ENCODE measurements around the gene BRWD1.
A peak's percentile ranks its signal among the peaks of the same experiment; 100 is the strongest.

The BRWD1 gene

DNA sequence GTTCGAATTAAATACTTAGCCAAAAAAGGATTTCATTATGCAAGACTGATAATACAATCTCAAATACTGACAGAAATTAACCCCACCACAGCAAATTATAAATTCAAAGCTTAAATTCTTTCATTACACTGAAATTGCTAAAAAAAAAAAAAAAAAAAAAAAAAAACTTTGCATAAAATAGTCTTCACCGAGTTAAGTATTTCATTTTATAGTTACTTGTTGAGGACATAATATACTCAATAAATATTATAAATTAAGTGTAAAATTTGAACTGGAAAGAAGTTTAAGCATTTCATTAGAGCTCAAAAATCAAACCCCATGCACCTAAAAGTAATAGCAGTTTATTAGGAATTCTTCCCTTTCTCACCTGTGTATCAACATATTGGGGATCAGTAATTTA, 128.3 kb downstream of the BRWD1 start:
- Histone ChIP-seq H2AK5ac (ENCODE audit: low read depth, low read length) (no peak overlapping the region), H3K4me2 (ENCODE audit: insufficient read depth, low read length, poor library complexity, severe bottlenecking) (no peak overlapping the region), H2BK12ac (ENCODE audit: low read length) (no peak overlapping the region), H4K8ac (ENCODE audit: low read depth, low read length) (no peak overlapping the region), H3K27me3 (ENCODE audit: control insufficient read depth in 3 of 3, insufficient read depth in 3 of 3, low read depth in 1 of 3, low read length in 3 of 3) (no peaks in the 10 kb centered on the region), H3K18ac (ENCODE audit: low read length) (no peak overlapping the region), H3K36me3 (replicated peaks in 1 of 2; ENCODE audit: control insufficient read depth in 2 of 2, insufficient read depth in 2 of 2, low read length in 2 of 2) (peaks cover 0 to 13% of the 10 kb centered on the region in 2 donors), H3K27ac (replicated peaks; ENCODE audit: low read length) (no peak overlapping the region), H3K9ac (ENCODE audit: low read depth, low read length, poor library complexity) (no peak overlapping the region), H3K4ac (ENCODE audit: low read length) (no peak overlapping the region), H2BK120ac (ENCODE audit: low read depth, low read length) (no peak overlapping the region), H2BK5ac (ENCODE audit: low read length) (no peak overlapping the region), H3K23ac (ENCODE audit: low read depth, low read length, poor library complexity) (no peak overlapping the region), H4K91ac (ENCODE audit: low read depth, low read length, poor library complexity) (no peak overlapping the region), H3K4me3 (ENCODE audit: low read length in 2 of 2) (no peak overlapping the region), H3K4me1 (ENCODE audit: control insufficient read depth in 2 of 2, insufficient read depth in 1 of 2, low read depth in 1 of 2, low read length in 2 of 2) (peaks cover 1 to 14% of the 10 kb centered on the region in 2 donors), H3K14ac (ENCODE audit: low read length) (no peak overlapping the region), H2AFZ (ENCODE audit: low read length) (no peak overlapping the region), H3K79me1 (ENCODE audit: low read depth, low read length) (peaks cover 6% of the 10 kb centered on the region), H2BK15ac (ENCODE audit: low read length) (no peak overlapping the region), H3K9me3 (replicated peaks in 1 of 2; ENCODE audit: control insufficient read depth in 2 of 2, insufficient read depth in 1 of 2, low read depth in 1 of 2, low read length in 2 of 2) (no peaks in the 10 kb centered on the region)
- no CpG with 5 or more reads among the region's 2 CpGs for WGBS, 2 donors (ENCODE audit: extremely low coverage in 2 of 2, insufficient read length in 2 of 2, insufficient replicate concordance in 1 of 2)
- DNase-seq (ENCODE audit: low spot score): no peak

DNA sequence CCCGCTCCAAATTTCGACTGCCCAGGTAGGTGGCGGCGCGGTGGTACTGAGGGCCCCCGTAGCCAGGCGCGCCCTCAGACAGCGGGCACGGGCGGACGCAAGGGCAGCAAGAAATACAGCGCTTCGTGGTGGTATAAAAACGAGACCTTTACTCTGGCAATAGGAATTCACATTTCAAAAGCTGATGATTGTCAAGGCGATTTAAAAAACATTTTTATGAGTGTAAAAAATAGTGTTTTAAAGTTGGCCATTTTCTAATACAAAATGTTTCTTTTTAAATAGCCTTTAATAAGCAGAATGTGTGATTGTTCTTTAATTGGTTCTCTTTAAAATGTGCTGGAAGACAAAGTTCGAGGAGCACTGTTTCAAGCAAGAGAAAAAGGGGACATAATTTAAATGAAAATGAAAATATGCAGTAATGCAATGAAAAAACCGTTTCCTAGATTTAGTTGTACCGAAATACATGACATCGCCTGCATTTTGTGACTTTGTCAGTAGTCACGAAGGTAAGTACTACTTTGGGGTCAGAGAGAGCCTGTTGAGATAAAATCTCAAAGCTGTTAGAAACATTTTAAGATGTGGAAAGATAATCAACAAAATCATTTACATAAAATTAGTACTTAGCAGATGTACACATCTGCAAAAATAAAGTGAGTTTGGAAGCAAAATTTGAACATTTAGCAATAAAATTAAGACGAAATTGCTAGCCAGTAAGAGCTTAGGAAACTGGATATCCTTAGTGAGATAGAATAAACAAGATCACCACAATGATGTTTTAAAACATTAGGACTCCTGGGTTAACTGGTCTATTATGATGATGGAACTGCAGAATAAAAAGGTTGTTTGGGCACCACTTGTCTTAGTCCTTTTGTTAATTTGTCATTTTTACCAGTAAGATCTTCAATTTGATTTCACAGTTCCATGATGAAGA, 129.1 kb downstream of the BRWD1 start:
- H3K27ac ChIP-seq (replicated peaks; ENCODE audit: low read length): peak overlapping the region; percentile 85
- no peaks in the 10 kb centered on the region for H3K9me3 ChIP-seq (replicated peaks in 1 of 2; ENCODE audit: control insufficient read depth in 2 of 2, insufficient read depth in 1 of 2, low read depth in 1 of 2, low read length in 2 of 2)
- no CpG with 5 or more reads among the region's 22 CpGs for WGBS, 2 donors (ENCODE audit: extremely low coverage in 2 of 2, insufficient read length in 2 of 2, insufficient replicate concordance in 1 of 2)

DNA sequence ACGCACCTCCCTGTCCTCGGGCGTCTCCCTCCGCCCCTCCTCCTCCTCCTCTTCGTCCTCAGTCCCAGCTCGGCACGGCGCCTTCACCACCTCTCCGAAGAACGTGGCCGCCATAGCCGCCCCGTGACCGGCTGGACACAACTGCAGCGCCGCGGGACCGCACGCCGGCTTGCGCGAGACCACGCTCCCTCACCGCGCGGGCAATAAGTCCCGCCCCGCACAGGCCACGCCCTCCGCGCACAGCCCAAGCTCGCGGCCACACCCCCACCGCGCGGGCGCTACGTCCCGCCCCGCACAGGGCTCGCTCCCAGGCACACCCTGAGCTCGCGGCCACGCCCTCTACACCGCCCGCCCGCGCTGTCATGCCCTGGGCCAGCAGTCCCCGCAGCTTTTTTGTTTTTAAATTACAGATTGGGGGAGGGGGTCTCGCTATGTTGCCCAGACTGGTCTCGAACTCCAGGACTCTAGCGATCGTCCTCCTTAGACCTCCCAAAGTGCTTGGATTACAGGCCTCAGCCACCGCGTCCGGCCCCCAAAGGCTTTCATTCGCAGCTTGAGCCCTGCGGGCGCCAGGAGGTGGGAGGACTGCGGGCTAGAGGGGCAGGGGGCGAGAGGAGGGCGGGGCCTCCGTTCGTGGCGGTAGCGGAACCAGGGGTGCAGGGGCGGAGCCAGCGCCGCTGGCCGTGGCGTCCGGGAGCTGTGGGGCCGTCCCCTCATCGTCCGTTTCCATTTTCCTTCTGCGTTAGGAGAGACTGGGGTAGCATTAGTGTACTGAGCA, 130.0 kb downstream of the BRWD1 start, which contains the start of gene PSMG1:
Gene PSMG1 (minus strand): TSS at position 180 of the 778 bp plus-strand sequence. CDS start 66 bp downstream, at position 114.
- H3K27ac ChIP-seq (replicated peaks; ENCODE audit: low read length): peak within 1 kb of the TSS; percentile 85
- peak within 1 kb of the TSS; percentile 65 for H2BK12ac ChIP-seq (ENCODE audit: low read length)
- WGBS, 2 donors (ENCODE audit: extremely low coverage in 2 of 2, insufficient read length in 2 of 2, insufficient replicate concordance in 1 of 2): no CpG with 5 or more reads among the region's 76 CpGs
- H2AFZ ChIP-seq (ENCODE audit: low read length): peak within 1 kb of the TSS; percentile 97
- peak within 1 kb of the TSS; percentile 98 for H4K8ac ChIP-seq (ENCODE audit: low read depth, low read length)
- H3K27me3 ChIP-seq (ENCODE audit: control insufficient read depth in 3 of 3, insufficient read depth in 3 of 3, low read depth in 1 of 3, low read length in 3 of 3): no peaks in the 10 kb centered on the region
- peak within 1 kb of the TSS; percentile 88 for H2BK5ac ChIP-seq (ENCODE audit: low read length)
- no peak within 1 kb of the TSS for H3K4ac ChIP-seq (ENCODE audit: low read length)
- H3K18ac ChIP-seq (ENCODE audit: low read length): peak within 1 kb of the TSS; percentile 100
- H3K4me3 ChIP-seq (ENCODE audit: low read length in 2 of 2): peak within 1 kb of the TSS; percentile 92 to 98
- H3K23ac ChIP-seq (ENCODE audit: low read depth, low read length, poor library complexity): peak within 1 kb of the TSS; percentile 100
- H3K9me3 ChIP-seq (replicated peaks in 1 of 2; ENCODE audit: control insufficient read depth in 2 of 2, insufficient read depth in 1 of 2, low read depth in 1 of 2, low read length in 2 of 2): peaks cover 0 to 5% of the 10 kb centered on the region in 2 donors
- peak within 1 kb of the TSS; percentile 82 for H2BK120ac ChIP-seq (ENCODE audit: low read depth, low read length)
- peak within 1 kb of the TSS; percentile 69 for H2AK5ac ChIP-seq (ENCODE audit: low read depth, low read length)
- H3K4me2 ChIP-seq (ENCODE audit: insufficient read depth, low read length, poor library complexity, severe bottlenecking): peak within 1 kb of the TSS; percentile 78
- peaks cover 1 to 14% of the 10 kb centered on the region in 2 donors for H3K4me1 ChIP-seq (ENCODE audit: control insufficient read depth in 2 of 2, insufficient read depth in 1 of 2, low read depth in 1 of 2, low read length in 2 of 2)
- H3K9ac ChIP-seq (ENCODE audit: low read depth, low read length, poor library complexity): peak within 1 kb of the TSS; percentile 100
- H3K36me3 ChIP-seq (replicated peaks in 1 of 2; ENCODE audit: control insufficient read depth in 2 of 2, insufficient read depth in 2 of 2, low read length in 2 of 2): peaks cover 4 to 27% of the 10 kb centered on the region in 2 donors
- peak; percentile 92 for DNase-seq (ENCODE audit: low spot score)
- H2BK15ac ChIP-seq (ENCODE audit: low read length): peak within 1 kb of the TSS; percentile 50
- H3K14ac ChIP-seq (ENCODE audit: low read length): peak within 1 kb of the TSS; percentile 100
- H3K79me1 ChIP-seq (ENCODE audit: low read depth, low read length): peaks cover 6% of the 10 kb centered on the region
- H4K91ac ChIP-seq (ENCODE audit: low read depth, low read length, poor library complexity): peak within 1 kb of the TSS; percentile 94

More for the DNA sequence above, 129.1 kb downstream of the BRWD1 start:
- no peak overlapping the region for H3K4ac ChIP-seq (ENCODE audit: low read length)
- H3K4me1 ChIP-seq (ENCODE audit: control insufficient read depth in 2 of 2, insufficient read depth in 1 of 2, low read depth in 1 of 2, low read length in 2 of 2): peaks cover 1 to 14% of the 10 kb centered on the region in 2 donors
- H2BK120ac ChIP-seq (ENCODE audit: low read depth, low read length): no peak overlapping the region
- H3K79me1 ChIP-seq (ENCODE audit: low read depth, low read length): peaks cover 6% of the 10 kb centered on the region
- no peak overlapping the region for H2AK5ac ChIP-seq (ENCODE audit: low read depth, low read length)
- H4K91ac ChIP-seq (ENCODE audit: low read depth, low read length, poor library complexity): no peak overlapping the region
- peak overlapping the region; percentile 88 for H2BK5ac ChIP-seq (ENCODE audit: low read length)
- no peak overlapping the region for H2BK15ac ChIP-seq (ENCODE audit: low read length)
- no peak for DNase-seq (ENCODE audit: low spot score)
- peak overlapping the region; percentile 98 for H3K18ac ChIP-seq (ENCODE audit: low read length)
- H2BK12ac ChIP-seq (ENCODE audit: low read length): no peak overlapping the region
- H3K4me2 ChIP-seq (ENCODE audit: insufficient read depth, low read length, poor library complexity, severe bottlenecking): peak overlapping the region; percentile 78
- peak overlapping the region; percentile 97 for H2AFZ ChIP-seq (ENCODE audit: low read length)
- H3K9ac ChIP-seq (ENCODE audit: low read depth, low read length, poor library complexity): peak overlapping the region; percentile 85
- H4K8ac ChIP-seq (ENCODE audit: low read depth, low read length): no peak overlapping the region
- peaks cover 0 to 19% of the 10 kb centered on the region in 2 donors for H3K36me3 ChIP-seq (replicated peaks in 1 of 2; ENCODE audit: control insufficient read depth in 2 of 2, insufficient read depth in 2 of 2, low read length in 2 of 2)
- H3K27me3 ChIP-seq (ENCODE audit: control insufficient read depth in 3 of 3, insufficient read depth in 3 of 3, low read depth in 1 of 3, low read length in 3 of 3): no peaks in the 10 kb centered on the region
- peak overlapping the region; percentile 100 for H3K23ac ChIP-seq (ENCODE audit: low read depth, low read length, poor library complexity)
- H3K4me3 ChIP-seq (ENCODE audit: low read length in 2 of 2): peak overlapping the region; percentile 92 to 98
- H3K14ac ChIP-seq (ENCODE audit: low read length): peak overlapping the region; percentile 92
